Measurements from ENCODE around the gene AJAP1.

AJAP1 gene

DNA sequence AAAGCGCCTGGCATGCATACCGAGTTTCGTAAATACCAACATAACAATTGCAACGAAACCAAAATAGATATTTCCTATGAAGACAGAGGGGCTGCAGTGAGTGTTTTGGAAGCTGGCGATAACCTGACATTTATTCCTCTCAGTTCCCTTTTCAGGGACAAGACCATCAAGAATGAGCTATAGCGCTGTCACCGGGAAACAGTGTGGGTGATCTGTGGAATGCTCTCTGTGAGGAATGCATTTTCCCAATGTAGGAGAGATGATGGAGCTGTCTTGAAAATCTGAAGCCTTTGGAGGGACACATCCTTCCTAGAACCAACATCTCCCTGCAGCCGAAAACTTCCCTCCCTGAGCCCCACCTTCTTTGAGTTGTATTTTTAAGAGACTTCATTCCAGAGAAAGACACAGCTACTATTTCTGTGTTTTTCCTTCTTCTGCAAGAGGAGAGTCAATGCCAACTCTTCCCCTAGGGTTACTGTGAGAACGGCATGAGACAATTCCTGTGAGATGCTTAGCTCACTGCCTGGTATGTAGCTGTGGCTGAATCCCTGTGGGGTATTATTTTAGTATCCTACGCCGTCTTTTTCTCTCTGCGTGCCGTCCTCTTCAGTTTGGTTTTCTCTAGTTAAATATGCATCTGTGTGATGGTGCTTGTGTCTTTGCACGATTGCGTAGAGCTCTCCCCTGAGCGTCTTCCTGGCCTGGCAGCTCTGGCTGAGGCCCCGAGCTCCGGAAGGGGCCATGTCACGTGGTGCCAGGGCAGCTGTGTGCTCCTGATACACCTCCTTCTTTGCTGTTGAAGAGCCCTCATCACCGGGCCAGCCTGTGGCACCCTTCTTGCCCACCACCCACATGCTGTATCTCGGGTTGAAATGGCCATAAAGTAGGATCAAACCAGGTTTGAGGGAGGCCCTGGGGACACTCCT lies 45.2 kb downstream of the AJAP1 start:
- TF ChIP-seq, protein P1, sequence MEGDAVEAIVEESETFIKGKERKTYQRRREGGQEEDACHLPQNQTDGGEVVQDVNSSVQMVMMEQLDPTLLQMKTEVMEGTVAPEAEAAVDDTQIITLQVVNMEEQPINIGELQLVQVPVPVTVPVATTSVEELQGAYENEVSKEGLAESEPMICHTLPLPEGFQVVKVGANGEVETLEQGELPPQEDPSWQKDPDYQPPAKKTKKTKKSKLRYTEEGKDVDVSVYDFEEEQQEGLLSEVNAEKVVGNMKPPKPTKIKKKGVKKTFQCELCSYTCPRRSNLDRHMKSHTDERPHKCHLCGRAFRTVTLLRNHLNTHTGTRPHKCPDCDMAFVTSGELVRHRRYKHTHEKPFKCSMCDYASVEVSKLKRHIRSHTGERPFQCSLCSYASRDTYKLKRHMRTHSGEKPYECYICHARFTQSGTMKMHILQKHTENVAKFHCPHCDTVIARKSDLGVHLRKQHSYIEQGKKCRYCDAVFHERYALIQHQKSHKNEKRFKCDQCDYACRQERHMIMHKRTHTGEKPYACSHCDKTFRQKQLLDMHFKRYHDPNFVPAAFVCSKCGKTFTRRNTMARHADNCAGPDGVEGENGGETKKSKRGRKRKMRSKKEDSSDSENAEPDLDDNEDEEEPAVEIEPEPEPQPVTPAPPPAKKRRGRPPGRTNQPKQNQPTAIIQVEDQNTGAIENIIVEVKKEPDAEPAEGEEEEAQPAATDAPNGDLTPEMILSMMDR (IDR thresholded peaks at IDR 0.05; ENCODE audit: low read length, missing control alignments), result no peak
- no peak for DNase-seq (ENCODE audit: low read depth)
- no peak overlapping the region for H3K4me3 ChIP-seq (replicated peaks; ENCODE audit: low read depth, low read length)

DNA sequence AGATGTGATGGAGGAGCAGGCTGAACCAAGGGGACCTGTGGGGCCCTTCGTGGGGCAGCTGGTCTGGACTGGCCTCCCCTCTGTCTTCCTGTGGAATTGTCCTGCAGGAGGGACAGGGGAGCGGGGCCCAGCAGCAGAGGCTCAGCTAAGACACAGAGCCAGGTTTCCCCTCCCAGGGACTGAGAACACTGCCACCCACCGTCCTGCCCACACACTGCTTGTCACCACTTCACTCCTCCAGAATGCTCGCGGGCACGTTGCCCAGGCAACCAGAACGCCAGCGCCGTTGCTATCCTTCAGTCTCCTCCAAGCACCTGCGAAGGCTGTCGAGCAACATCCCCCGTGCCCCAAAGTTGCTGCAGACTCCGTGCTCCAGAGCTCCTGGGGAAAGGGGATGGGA lies 46.4 kb downstream of the AJAP1 start:
- DNase-seq (ENCODE audit: low read depth), result no peak
- TF ChIP-seq, protein P1 (IDR thresholded peaks at IDR 0.05; ENCODE audit: low read length, missing control alignments), result no peak
- H3K4me3 ChIP-seq (replicated peaks; ENCODE audit: low read depth, low read length), result no peak overlapping the region

DNA sequence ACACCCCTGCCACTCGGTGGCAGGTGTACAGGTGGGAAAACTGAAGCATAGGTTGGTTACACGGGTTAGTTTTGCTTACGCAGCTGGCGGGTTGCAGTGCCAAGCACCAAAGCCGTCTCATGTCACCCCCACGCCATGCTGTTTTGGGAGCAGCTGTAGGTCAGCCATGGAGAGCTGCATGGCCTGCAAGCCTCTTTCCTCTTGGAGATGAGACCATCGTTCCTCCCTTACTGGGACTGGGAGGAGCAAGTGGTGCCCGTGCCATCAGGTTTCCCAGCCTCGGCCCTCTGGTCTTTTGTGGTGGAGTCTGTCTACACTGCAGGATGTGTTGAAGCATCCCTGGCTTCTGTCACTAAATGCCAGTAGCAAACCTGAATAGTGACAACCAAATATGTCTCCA lies 46.9 kb downstream of the AJAP1 start:
- no peak for DNase-seq (ENCODE audit: low read depth)
- TF ChIP-seq, protein P1 (IDR thresholded peaks at IDR 0.05; ENCODE audit: low read length, missing control alignments), result no peak
- no peak overlapping the region for H3K4me3 ChIP-seq (replicated peaks; ENCODE audit: low read depth, low read length)

DNA sequence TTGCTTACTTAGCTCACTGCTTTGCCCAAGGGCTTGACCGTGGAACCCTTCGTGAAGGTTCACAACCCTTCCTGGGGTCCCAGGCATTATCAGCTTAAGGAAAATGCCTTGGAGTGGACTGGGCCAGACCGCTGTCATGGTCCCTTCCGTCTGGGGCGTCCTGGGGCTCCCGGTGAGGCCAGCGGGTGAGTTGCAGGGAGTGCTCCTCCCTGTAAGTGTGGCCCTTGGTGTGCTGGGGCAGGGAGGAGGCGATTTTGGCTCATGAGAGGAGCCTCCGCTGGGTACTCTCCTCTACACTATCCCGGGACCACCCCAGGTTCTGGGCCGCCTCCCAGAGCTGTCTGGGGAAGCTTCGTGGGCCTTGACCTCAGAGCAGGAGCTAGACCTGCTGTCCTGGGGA lies 48.1 kb downstream of the AJAP1 start:
- no peak overlapping the region for H3K4me3 ChIP-seq (replicated peaks; ENCODE audit: low read depth, low read length)
- DNase-seq (ENCODE audit: low read depth), result no peak
- TF ChIP-seq, protein P1 (IDR thresholded peaks at IDR 0.05; ENCODE audit: low read length, missing control alignments), result no peak

DNA sequence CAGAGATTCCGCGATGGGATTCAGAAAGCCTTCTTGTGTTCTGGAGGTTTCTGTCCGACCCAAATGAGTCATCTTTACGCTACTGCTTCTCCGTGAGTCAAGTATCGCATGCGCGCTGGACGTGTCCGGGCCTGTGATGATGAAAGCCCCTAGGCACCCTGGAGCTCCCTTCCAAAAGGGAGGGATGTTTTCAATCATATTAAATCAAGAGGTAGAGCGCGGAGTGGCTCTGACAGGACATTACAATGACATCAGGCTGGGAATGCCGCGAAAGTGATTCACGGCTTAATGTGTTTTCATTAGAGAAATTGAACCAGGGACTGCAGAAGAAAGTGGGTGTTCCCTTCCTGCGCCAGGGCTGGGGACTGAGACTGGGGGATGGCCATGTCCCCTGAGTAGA lies 48.5 kb downstream of the AJAP1 start:
- H3K4me3 ChIP-seq (replicated peaks; ENCODE audit: low read depth, low read length), result no peak overlapping the region
- TF ChIP-seq, protein P1 (IDR thresholded peaks at IDR 0.05; ENCODE audit: low read length, missing control alignments), result no peak
- no peak for DNase-seq (ENCODE audit: low read depth)

DNA sequence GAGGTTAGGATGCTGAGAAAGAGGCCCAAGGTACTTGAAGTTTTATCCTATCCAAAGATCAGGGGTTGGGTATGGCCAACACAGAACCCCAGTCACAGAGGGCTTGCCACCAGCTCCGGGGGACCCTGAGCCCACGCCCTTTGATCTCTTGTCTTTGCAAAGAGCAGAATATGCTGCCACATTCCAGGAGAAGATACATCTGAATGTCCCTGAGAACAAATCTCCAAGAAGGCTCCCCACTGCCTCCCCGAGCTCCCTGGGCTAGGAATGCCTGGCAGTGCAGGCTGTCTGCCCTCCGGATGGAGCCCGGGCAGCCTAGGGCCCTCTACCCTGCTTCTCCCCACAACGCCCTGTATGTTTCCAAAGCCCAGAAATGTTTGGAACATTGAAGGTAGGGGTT lies 49.2 kb downstream of the AJAP1 start:
- no peak overlapping the region for H3K4me3 ChIP-seq (replicated peaks; ENCODE audit: low read depth, low read length)
- DNase-seq (ENCODE audit: low read depth), result no peak
- TF ChIP-seq, protein P1 (IDR thresholded peaks at IDR 0.05; ENCODE audit: low read length, missing control alignments), result no peak

All from fibroblast of pulmonary artery (primary cell).